Measurements from ENCODE around the gene POLR2I.
"Not testable (repeated sequence)": the region's sequence is repeated elsewhere in the genome, so short reads cannot be mapped to it uniquely, and the experiment has no call there.

The POLR2I gene

DNA sequence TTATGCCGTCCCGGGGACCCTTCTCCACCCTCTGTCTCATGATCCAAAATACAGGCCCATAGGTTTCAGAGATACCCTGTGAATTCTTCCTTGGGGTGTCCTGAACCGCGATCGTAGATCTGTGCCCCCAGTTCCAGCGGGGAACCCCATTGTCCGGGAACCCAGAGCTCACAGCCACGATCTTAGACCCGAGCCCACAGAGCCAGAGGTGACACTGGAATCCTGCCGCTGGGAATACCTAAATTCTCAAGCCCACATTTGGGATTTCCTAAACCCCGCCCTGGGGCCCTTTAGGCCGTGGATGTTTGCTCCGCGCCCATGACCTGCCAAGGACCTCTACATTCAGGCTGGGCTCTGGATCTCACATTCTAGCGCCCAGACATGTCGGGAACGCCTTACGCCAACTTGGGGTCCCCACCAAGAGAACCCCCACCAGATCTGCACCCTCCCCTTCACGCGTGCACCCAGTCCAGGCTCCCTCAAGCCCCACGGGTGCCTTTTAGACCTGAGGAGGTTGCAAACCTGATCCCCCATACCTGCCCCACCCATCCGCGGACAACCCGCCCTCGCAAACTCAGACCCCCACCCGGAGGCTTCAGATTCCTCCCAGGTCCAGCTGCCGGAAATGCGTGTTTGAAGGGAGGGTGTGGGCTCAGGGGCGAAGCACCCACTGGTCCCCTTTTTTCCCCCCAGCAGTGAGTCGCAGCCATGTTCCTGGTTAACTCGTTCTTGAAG is 25.8 kb upstream of the POLR2I start:
- DNase-seq, result no peak
- Mint-ChIP-seq H3K4me3 (peak overlapping the region; percentile 92), H3K27ac (peak overlapping the region; percentile 90), H3K9me3 (no peaks in the 10 kb centered on the region), H3K27me3 (no peaks in the 10 kb centered on the region), H3K4me1 (ENCODE audit: low read depth) (peaks cover 22% of the 10 kb centered on the region), H3K36me3 (ENCODE audit: low read depth) (peaks cover 43% of the 10 kb centered on the region)

DNA sequence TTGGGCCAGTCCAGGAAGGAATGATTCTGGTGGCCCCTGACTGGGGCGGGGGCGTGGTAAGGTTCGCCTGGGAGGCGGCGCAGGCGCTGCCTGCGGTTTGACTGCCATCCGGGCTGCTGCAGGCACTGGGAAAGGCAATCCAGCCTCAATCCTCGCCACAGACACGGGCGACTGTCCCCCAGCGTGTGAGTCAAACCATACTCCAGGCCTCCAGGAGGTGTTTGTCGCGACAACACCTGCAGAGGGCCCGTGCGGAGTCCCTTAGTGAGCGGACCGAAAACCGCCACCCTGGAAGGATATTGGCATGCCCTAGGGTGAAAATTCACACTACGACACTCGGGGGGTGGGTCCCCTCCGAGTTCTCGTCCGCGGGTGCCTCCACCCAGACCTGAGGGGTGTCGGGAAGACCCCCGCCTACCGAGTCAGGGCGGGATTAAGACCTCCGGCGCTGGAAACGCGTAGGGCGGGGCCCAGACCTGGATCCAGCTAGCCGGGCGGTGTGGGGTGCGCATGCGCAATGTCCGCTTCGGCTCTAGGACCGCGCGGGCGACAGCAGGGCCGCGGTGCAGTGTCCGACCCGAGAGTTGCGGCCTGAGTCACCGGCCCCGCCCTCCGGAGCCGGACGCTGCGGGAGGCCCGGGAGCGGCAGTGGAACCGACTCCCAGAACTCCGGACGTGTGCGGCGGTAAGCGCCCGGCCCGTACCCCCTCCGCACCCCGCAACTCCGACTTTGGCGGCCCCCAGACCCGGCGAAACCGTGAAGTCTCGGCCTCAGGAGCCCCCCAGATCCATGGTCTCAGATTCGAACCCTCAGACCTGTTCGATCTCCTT is 25.0 kb upstream of the POLR2I start, which contains the start of gene CAPNS1:
CAPNS1 (plus strand) TSS at position 594 of the 831 bp plus-strand sequence. CDS start 946 bp downstream, outside the sequence.
- Mint-ChIP-seq H3K27me3 (no peaks in the 10 kb centered on the region), H3K4me3 (peak within 1 kb of the TSS; percentile 92)
- DNase-seq, result peak; percentile 94

DNA sequence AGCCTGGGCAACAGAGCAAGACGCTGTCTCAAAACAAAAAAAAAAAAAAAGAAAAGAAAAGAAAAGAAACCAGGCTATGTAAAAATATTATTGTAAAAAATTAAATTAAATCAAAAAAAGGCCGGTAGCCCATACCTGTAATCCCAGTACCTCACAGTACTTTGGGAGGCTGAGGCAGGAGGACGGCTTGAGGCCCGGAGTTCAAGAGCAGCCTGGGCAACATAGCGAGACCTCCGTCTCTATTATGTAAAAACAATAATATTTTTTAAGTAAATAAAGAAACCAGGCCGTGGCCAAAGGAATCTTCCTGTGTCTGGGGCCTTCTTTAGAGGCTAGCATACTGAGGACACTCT is 24.4 kb upstream of the POLR2I start:
- Mint-ChIP-seq H3K4me3 (peak overlapping the region; percentile 92), H3K36me3 (ENCODE audit: low read depth) (peaks cover 32% of the 10 kb centered on the region), H3K9me3 (no peaks in the 10 kb centered on the region), H3K27me3 (no peaks in the 10 kb centered on the region), H3K4me1 (ENCODE audit: low read depth) (peaks cover 22% of the 10 kb centered on the region), H3K27ac (peak overlapping the region; percentile 90)
- no peak for DNase-seq

More for the DNA sequence above, 25.0 kb upstream of the POLR2I start, which contains the start of gene CAPNS1:
- peak within 1 kb of the TSS; percentile 90 for H3K27ac Mint-ChIP-seq
- no peaks in the 10 kb centered on the region for H3K9me3 Mint-ChIP-seq
- H3K36me3 Mint-ChIP-seq (ENCODE audit: low read depth), result peaks cover 36% of the 10 kb centered on the region
- H3K4me1 Mint-ChIP-seq (ENCODE audit: low read depth), result peaks cover 22% of the 10 kb centered on the region

DNA sequence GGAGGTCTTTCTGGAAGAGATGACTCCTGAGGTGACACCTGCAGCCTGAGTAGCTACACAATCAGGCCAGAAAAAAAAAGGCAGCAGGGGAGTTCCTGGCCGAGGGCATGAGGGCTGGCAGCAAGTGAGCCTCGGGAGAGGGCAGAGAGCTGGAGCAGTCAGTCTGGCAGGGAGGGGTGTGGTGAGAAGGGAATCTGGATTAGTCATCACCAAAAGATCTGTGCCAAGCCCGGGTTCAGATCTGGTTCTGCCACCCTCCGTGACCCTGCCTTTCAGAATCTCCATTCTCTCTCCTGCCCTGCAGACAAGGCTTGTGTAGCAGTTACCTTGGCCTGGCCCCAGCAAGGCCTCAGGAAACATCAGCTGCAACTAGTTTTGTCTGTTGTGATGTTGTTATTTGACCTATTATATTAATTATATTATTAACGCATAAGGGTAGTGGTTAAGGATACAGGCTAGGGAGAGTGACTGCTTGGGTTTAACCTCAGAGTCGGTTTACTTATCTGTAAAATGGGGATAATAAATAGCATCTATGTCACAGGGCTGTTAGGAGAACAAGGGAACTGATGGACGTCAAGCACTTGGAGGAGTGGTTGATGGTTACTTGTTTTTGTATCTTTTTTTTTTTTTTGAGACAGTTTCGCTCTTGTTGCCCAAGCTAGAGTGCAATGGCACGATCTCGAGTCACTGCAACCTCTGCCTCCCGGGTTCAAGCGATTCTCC is 22.4 kb upstream of the POLR2I start:
- no peaks in the 10 kb centered on the region for H3K9me3 Mint-ChIP-seq
- no peak overlapping the region for H3K4me3 Mint-ChIP-seq
- no peak for DNase-seq
- H3K36me3 Mint-ChIP-seq (ENCODE audit: low read depth), result peaks cover 21% of the 10 kb centered on the region
- no peaks in the 10 kb centered on the region for H3K27me3 Mint-ChIP-seq
- no peak overlapping the region for H3K27ac Mint-ChIP-seq
- peaks cover 30% of the 10 kb centered on the region for H3K4me1 Mint-ChIP-seq (ENCODE audit: low read depth)

DNA sequence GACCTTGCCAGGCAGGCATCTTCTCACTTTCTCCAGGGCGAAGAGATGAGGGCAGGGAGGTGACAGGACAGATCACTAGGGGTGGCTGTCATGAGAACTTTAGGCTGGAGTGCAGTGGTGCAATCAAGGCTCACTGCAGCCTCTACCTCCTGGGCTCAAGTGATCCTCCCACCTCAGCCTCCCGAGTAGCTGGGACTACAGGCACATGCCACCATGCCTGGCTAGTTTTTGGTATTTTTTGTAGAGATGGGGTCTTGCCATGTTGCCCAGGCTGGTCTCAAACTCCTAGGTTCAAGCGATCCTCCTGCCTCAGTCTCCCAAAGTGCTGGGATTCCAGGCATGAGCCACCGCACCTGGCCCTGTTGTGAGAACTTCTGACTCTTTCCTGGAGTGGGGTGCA is 20.2 kb upstream of the POLR2I start:
- not testable (repeated sequence) for H3K9me3 Mint-ChIP-seq; H3K36me3 Mint-ChIP-seq (ENCODE audit: low read depth); H3K27me3 Mint-ChIP-seq; H3K27ac Mint-ChIP-seq; DNase-seq; H3K4me3 Mint-ChIP-seq
- peaks cover 26% of the 10 kb centered on the region for H3K4me1 Mint-ChIP-seq (ENCODE audit: low read depth)

DNA sequence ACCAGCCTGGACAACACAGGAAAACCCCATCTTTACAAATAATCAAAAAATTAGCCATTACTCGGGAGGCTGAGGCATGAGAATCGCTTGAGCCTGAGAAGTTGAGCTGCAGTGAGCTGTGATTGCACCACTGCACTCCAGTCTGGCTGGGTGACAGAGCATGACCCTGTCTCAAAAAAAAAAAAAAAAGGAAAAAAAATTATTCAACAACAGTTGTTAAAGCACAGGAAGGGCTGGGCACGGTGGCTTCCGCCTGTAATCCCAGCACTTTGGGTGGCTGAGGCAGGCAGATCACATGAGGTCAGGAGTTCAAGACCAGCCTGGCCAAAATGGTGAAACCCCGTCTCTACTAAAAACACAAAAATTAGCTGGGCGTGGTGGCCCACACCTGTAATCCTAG is 16.5 kb upstream of the POLR2I start:
- H3K4me1 Mint-ChIP-seq (ENCODE audit: low read depth), result peaks cover 28% of the 10 kb centered on the region
- not testable (repeated sequence) for H3K4me3 Mint-ChIP-seq; H3K27ac Mint-ChIP-seq; H3K9me3 Mint-ChIP-seq; H3K27me3 Mint-ChIP-seq; H3K36me3 Mint-ChIP-seq (ENCODE audit: low read depth); DNase-seq

DNA sequence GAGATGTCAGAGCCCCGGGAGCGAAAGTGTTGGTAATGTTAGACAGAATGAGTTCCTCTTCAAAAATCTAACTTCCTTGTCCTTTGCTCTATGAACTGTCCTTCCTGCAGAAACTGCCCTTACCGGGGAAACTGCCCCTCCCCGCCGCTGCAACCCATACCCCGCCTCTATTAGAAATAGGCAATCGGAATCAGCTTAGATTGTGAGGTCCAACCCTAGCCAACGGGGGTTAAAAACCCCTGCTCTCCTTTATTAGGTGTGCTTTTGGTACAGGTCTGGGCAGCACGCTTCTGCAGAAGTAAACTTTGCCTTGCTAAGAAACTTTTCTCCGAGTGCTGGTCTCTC is 13.7 kb upstream of the POLR2I start:
- peak overlapping the region; percentile 95 for H3K27ac Mint-ChIP-seq
- no peaks in the 10 kb centered on the region for H3K27me3 Mint-ChIP-seq
- peaks cover 33% of the 10 kb centered on the region for H3K36me3 Mint-ChIP-seq (ENCODE audit: low read depth)
- H3K4me1 Mint-ChIP-seq (ENCODE audit: low read depth), result peaks cover 34% of the 10 kb centered on the region
- no peak for DNase-seq
- H3K4me3 Mint-ChIP-seq, result peak overlapping the region; percentile 77
- no peaks in the 10 kb centered on the region for H3K9me3 Mint-ChIP-seq

DNA sequence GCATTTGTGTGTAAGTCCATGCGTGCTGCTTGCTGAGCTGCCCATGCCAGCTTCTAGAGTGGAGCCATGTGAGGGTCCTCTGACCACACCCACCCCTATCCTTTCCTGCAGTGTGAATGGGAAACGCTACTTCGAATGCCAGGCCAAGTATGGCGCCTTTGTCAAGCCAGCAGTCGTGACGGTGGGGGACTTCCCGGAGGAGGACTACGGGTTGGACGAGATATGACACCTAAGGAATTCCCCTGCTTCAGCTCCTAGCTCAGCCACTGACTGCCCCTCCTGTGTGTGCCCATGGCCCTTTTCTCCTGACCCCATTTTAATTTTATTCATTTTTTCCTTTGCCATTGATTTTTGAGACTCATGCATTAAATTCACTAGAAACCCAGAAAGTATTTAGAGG is 10.9 kb upstream of the POLR2I start:
- Mint-ChIP-seq H3K36me3 (ENCODE audit: low read depth) (peaks cover 56% of the 10 kb centered on the region), H3K4me3 (no peak overlapping the region), H3K4me1 (ENCODE audit: low read depth) (peaks cover 20% of the 10 kb centered on the region), H3K27me3 (no peaks in the 10 kb centered on the region), H3K27ac (peak overlapping the region; percentile 53), H3K9me3 (no peaks in the 10 kb centered on the region)
- no peak for DNase-seq

DNA sequence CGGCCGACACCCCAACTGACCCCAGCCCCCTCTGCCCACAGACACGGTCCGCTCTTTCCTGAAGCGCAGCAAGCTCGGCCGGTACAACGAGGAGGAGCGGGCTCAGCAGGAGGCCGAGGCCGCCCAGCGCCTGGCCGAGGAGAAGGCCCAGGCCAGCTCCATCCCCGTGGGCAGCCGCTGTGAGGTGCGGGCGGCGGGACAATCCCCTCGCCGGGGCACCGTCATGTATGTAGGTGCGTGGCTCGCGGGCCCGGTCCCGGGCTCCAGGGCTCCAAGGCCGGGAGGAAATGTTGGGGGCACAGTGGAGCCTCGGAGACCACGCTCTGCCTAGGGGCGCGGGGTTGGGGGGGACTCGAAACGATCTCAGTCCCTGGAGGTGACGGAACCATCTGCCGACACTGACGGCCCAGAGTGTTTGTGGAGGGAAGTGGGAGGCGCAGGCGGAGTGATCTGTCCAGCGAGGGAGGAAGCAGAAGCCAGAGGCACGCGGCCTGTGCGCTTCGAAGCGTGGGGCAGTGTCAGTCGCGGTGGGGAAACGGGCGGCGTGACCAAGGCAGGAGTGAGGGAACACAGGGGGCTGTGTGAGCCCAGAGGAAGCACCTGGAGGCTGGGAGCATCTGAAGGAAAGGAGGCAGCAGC is 6.9 kb upstream of the POLR2I start:
- Mint-ChIP-seq H3K36me3 (ENCODE audit: low read depth) (peaks cover 88% of the 10 kb centered on the region), H3K4me3 (no peak overlapping the region), H3K27me3 (no peaks in the 10 kb centered on the region), H3K4me1 (ENCODE audit: low read depth) (peaks cover 28% of the 10 kb centered on the region), H3K27ac (peak overlapping the region; percentile 63), H3K9me3 (no peaks in the 10 kb centered on the region)
- DNase-seq, result no peak

DNA sequence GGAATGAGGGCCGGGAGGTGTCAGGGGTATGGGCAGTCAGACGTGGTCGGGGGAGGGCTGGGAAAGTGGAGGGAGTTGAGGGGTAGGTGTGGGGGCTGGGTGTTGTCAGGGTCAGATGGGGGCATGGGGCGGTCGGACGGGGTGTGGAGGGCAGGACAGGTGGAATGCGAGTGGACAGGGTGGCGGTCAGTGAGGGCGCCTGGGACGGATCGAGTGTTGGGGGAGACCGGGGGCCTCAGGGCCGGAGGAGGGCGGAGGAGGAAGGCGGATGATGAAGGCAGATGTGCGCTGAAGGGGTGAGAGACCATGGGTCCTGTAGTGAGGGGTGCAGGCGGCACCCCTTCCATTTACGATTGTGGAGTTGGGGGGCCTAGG is 6.3 kb upstream of the POLR2I start:
- Mint-ChIP-seq H3K4me3 (no peak overlapping the region), H3K4me1 (ENCODE audit: low read depth) (peaks cover 34% of the 10 kb centered on the region), H3K36me3 (ENCODE audit: low read depth) (peaks cover 92% of the 10 kb centered on the region), H3K27ac (no peak overlapping the region), H3K27me3 (no peaks in the 10 kb centered on the region), H3K9me3 (no peaks in the 10 kb centered on the region)
- DNase-seq, result no peak

DNA sequence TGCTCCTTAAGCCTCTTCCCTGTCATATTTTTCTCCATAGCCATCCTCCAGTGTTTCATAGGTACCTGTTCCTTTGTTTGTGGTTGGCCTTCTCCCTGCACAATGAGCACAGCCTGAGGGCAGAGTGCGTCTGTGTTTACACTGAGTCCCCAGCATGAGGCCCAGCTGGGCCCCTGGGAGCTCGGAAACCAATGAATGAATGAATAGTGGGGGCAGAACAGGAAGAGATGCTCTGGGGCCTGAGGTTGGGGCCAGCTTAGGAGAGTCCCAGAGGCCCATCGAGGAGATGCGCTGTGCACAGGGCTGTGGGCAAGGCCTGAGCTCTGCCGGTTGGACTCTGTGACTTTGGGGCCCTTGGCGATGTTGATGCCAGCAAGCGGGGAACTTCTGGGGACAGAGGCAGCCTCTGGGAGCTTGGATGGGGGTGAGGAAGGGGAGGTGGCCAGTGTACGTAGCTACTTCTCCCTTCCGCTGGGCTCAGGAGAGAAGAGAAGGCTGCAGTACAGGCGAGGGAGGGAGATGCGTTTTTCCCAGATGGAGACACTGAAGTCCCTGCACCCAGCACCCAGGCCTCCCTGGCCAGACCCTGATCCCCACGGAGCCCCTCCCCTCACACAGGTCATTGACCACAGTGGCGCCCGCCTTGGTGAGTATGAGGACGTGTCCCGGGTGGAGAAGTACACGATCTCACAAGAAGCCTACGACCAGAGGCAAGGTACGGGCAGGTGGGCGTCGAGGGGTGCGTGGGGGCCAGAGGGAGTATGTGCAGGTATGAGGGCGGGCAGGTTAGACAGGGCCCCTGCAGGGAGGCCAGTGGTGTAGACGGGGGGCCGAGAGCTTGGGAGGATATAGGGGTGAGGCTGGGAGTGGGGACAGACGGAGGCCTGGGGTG is 5.7 kb upstream of the POLR2I start:
- Mint-ChIP-seq H3K27me3 (no peaks in the 10 kb centered on the region), H3K4me3 (no peak overlapping the region), H3K9me3 (no peaks in the 10 kb centered on the region), H3K36me3 (ENCODE audit: low read depth) (peaks cover 89% of the 10 kb centered on the region), H3K4me1 (ENCODE audit: low read depth) (peaks cover 29% of the 10 kb centered on the region), H3K27ac (no peak overlapping the region)
- DNase-seq, result no peak

DNA sequence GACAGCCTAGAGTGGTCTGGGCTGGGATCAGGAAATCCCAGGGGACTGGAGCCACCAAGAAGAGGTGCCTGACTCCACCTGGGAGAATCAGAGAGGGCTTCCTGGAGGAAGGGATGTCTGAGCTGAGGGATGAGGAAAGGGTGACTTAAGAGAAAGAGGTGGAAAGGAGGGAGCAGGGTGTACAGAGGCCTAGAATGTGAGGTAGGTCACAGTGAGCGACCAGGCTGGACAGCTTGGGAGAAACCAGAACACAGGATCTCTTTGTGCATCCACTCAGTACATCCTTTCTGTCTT is 1.6 kb upstream of the POLR2I start:
- no peak for DNase-seq
- peaks cover 46% of the 10 kb centered on the region for H3K4me1 Mint-ChIP-seq (ENCODE audit: low read depth)
- no peaks in the 10 kb centered on the region for H3K9me3 Mint-ChIP-seq

DNA sequence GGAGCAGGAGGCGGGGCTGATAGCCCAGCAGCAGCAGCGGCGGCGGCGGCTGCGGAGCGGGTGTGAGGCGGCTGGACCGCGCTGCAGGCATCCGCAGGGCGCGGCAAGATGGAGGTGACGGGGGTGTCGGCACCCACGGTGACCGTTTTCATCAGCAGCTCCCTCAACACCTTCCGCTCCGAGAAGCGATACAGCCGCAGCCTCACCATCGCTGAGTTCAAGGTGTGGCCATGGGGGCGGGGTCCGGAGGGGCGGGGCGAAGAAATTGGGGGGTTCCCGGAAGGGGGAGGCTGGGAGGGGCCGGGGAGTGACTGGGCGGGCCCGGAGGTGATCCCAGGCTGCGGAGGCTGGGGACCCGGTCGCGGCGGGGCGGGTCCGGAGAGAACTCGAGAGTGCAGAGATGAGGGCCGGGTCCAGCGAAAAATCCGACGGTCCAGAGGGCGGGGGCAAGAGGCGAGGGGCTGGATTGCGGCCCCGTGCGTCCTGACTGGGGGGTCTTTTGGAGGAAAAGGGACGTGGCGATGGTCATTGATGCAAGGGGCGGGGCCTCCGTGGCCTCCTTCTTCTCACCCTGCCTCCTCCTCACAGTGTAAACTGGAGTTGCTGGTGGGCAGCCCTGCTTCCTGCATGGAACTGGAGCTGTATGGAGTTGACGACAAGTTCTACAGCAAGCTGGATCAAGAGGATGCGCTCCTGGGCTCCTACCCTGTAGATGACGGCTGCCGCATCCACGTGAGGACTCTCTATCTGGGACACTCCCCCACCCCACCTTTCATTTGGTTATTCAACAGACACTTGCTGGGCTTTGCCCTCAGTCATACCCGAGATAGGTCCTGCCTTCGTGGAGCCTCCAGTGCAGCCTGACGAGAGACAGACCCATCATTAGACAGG is 1.0 kb upstream of the POLR2I start, which contains the start of gene TBCB:
TBCB (plus strand) TSS at position 16 of the 891 bp plus-strand sequence; CDS start at position 109, 93 bp downstream.
- Mint-ChIP-seq H3K36me3 (ENCODE audit: low read depth) (peaks cover 89% of the 10 kb centered on the region), H3K4me1 (ENCODE audit: low read depth) (peaks cover 46% of the 10 kb centered on the region), H3K27ac (peak within 1 kb of the TSS; percentile 97), H3K27me3 (no peaks in the 10 kb centered on the region), H3K9me3 (no peaks in the 10 kb centered on the region), H3K4me3 (peak within 1 kb of the TSS; percentile 98)
- DNase-seq, result peak; percentile 94

More for the DNA sequence above, 1.6 kb upstream of the POLR2I start:
- H3K27ac Mint-ChIP-seq, result peak overlapping the region; percentile 97
- no peaks in the 10 kb centered on the region for H3K27me3 Mint-ChIP-seq
- H3K36me3 Mint-ChIP-seq (ENCODE audit: low read depth), result peaks cover 90% of the 10 kb centered on the region
- H3K4me3 Mint-ChIP-seq, result peak overlapping the region; percentile 98

All from activated T-cell treated with anti-CD3 and anti-CD28 coated beads, Interleukin-2, amount 50 U/mL, for 24 hours (primary cell).